IMR-90 (cell line): Measurements from ENCODE around the gene ZNF660. TPM values are rescaled to one million over a fixed set of nuclear protein-coding genes. Genes with fewer than 3 reads are reported as not detected.

Experiments
- FOS ChIP-seq: fragments of 150-350 bp; IDR thresholded peaks from 2 replicates; pipeline ENCODE4 v1.6.1; 2016; ENCODE audit warnings: low read depth, low read length
- RAD21 ChIP-seq: IDR thresholded peaks from 2 replicates; pipeline ENCODE4 v1.6.1; 2012; ENCODE audit warnings: low read length, improper control_type of control experiment
- RCOR1 ChIP-seq: IDR thresholded peaks from 2 replicates; pipeline ENCODE4 v1.6.1; 2012; ENCODE audit warnings: mild to moderate bottlenecking, low read length, improper control_type of control experiment; ENCODE audit not compliant: insufficient replicate concordance
- polyA plus RNA-seq, 3 experiments: library from polyadenylated mRNA; depleted of rRNA; stranded (reverse); fragments of >200 nt; gene quantifications; 2 replicates each; pipeline ENCODE4 v1.2.3, GENCODE V29; 2012; ENCODE audit warnings: low replicate concordance in 1 of 3
- total RNA-seq: library from RNA; depleted of rRNA; stranded (reverse); fragments of >200 nt; gene quantifications from 2 replicates; pipeline ENCODE4 v1.2.3, GENCODE V29; 2012; rRNA removed

Gene ZNF660
- total and polyA plus RNA-seq, 2 of the 4 experiments (the other 2 are of a cell fraction): 0.70 to 1.3 TPM

GRCh38 chr3:44648564-44649229 lies 63.9 kb downstream of the ZNF660 start, which contains the start of gene ZNF35 (continued):
- no peak for TF ChIP-seq RCOR1
- TF ChIP-seq RAD21: no peak
- TF ChIP-seq FOS: no peak

Other genes starting within 250 kb of the ZNF660 start
- gene TCAIM, start 246.2 kb upstream of the ZNF660 start, total RNA-seq: 21.5 and 21.9 TPM in 2 replicates
- gene TCAIM, start 246.2 kb upstream of the ZNF660 start, polyA plus RNA-seq (2012; rRNA removed): 8.1 and 11.0 TPM in 2 replicates
- 6.3 and 6.4 TPM in 2 replicates for gene ZNF445, start 107.3 kb upstream of the ZNF660 start, total RNA-seq
- gene ZNF445, start 107.3 kb upstream of the ZNF660 start, polyA plus RNA-seq (2012; rRNA removed): 2.4 and 3.3 TPM in 2 replicates
- gene ZKSCAN7, start 29.8 kb upstream of the ZNF660 start, total RNA-seq: 4.7 TPM in 2 replicates
- 2.6 and 3.0 TPM in 2 replicates for gene ZKSCAN7, start 29.8 kb upstream of the ZNF660 start, polyA plus RNA-seq (2012; rRNA removed)
- 14.9 and 18.9 TPM in 2 replicates for gene ZNF197, start 40.1 kb downstream of the ZNF660 start, total RNA-seq
- gene ZNF197, start 40.1 kb downstream of the ZNF660 start, polyA plus RNA-seq (2012; rRNA removed): 4.1 and 5.0 TPM in 2 replicates
- 19.2 and 19.5 TPM in 2 replicates for gene ZNF35, start 63.8 kb downstream of the ZNF660 start, total RNA-seq
- 2.9 and 3.8 TPM in 2 replicates for gene ZNF35, start 63.8 kb downstream of the ZNF660 start, polyA plus RNA-seq (2012; rRNA removed)
- 5.7 and 6.1 TPM in 2 replicates for gene ZNF502, start 127.7 kb downstream of the ZNF660 start, total RNA-seq
- gene ZNF502, start 127.7 kb downstream of the ZNF660 start, polyA plus RNA-seq (2012; rRNA removed): 1.5 and 2.1 TPM in 2 replicates
- 3.2 and 4.7 TPM in 2 replicates for gene ZNF501, start 144.7 kb downstream of the ZNF660 start, total RNA-seq
- 1.1 and 1.3 TPM in 2 replicates for gene ZNF501, start 144.7 kb downstream of the ZNF660 start, polyA plus RNA-seq (2012; rRNA removed)
- gene KIAA1143, start 176.7 kb downstream of the ZNF660 start, total RNA-seq: 16.8 and 23.9 TPM in 2 replicates
- 4.8 and 6.2 TPM in 2 replicates for gene KIAA1143, start 176.7 kb downstream of the ZNF660 start, polyA plus RNA-seq (2012; rRNA removed)
- 8.4 and 10.8 TPM in 2 replicates for gene KIF15, start 176.8 kb downstream of the ZNF660 start, total RNA-seq
- gene KIF15, start 176.8 kb downstream of the ZNF660 start, polyA plus RNA-seq (2012; rRNA removed): 2.9 and 3.7 TPM in 2 replicates